ENCODE results near the gene C12orf75.
A peak's percentile ranks its signal among the peaks of the same experiment; 100 is the strongest.
"Not testable (repeated sequence)": the region's sequence is repeated elsewhere in the genome, so short reads cannot be mapped to it uniquely, and the experiment has no call there.

The C12orf75 gene

GRCh38 chr12:105382771-105383622 is 52.5 kb downstream of the C12orf75 start:
- DNase-seq: peak; percentile 59

- DNase-seq: no peak
Observed at GRCh38 chr12:105384220-105384619, 53.7 kb downstream of the C12orf75 start.

- no peak for DNase-seq
Observed at GRCh38 chr12:105384916-105385535, 54.5 kb downstream of the C12orf75 start.

GRCh38 chr12:105386431-105386830 is 55.9 kb downstream of the C12orf75 start:
- DNase-seq: no peak

- DNase-seq: no peak
Observed at GRCh38 chr12:105391231-105391630, 60.7 kb downstream of the C12orf75 start.

- no peak for DNase-seq
Observed at GRCh38 chr12:105393587-105393986, 63.1 kb downstream of the C12orf75 start.

GRCh38 chr12:105396024-105396423 is 65.5 kb downstream of the C12orf75 start:
- no peak for DNase-seq

- DNase-seq: no peak
Observed at GRCh38 chr12:105396983-105397382, 66.5 kb downstream of the C12orf75 start.

- DNase-seq: no peak
Observed at GRCh38 chr12:105398930-105399329, 68.4 kb downstream of the C12orf75 start.

- DNase-seq: no peak
Observed at GRCh38 chr12:105399428-105400081, 69.1 kb downstream of the C12orf75 start.

- DNase-seq: no peak
Observed at GRCh38 chr12:105400227-105400626, 69.7 kb downstream of the C12orf75 start.

- DNase-seq: no peak
Observed at GRCh38 chr12:105401198-105401597, 70.7 kb downstream of the C12orf75 start.

- no peak for DNase-seq
Observed at GRCh38 chr12:105402366-105402765, 71.9 kb downstream of the C12orf75 start.

GRCh38 chr12:105403095-105403494 is 72.6 kb downstream of the C12orf75 start:
- DNase-seq: no peak

- DNase-seq: not testable (repeated sequence)
Observed at GRCh38 chr12:105404134-105404533, 73.6 kb downstream of the C12orf75 start.

GRCh38 chr12:105406497-105406896 is 76.0 kb downstream of the C12orf75 start:
- DNase-seq: no peak

- no peak for DNase-seq
Observed at GRCh38 chr12:105409279-105409678, 78.8 kb downstream of the C12orf75 start.

- DNase-seq: no peak
Observed at GRCh38 chr12:105409801-105410471, 79.4 kb downstream of the C12orf75 start.

- DNase-seq: no peak
Observed at GRCh38 chr12:105413911-105414487, 83.5 kb downstream of the C12orf75 start.

GRCh38 chr12:105417732-105418131 is 87.2 kb downstream of the C12orf75 start:
- no peak for DNase-seq

GRCh38 chr12:105418229-105418628 is 87.7 kb downstream of the C12orf75 start:
- no peak for DNase-seq

- no peak for DNase-seq
Observed at GRCh38 chr12:105418821-105419291, 88.4 kb downstream of the C12orf75 start.

GRCh38 chr12:105419606-105420005 is 89.1 kb downstream of the C12orf75 start:
- no peak for DNase-seq

All from activated CD4-positive, alpha-beta T cell treated with anti-CD3 and anti-CD28 coated beads, Interleukin-2, Interleukin-6, amounts not matched to agents 100 ng/mL and 50 ng/mL, durations not matched to agents 16 hours and 8 hours (primary cell).